ENCODE data around the gene NKD1.

Gene NKD1

GRCh38 chr16:50567651-50568050 lies 19.5 kb downstream of the NKD1 start:
- ChIA-PET CTCF (no interaction called here), POLR2A (no interaction called here)
- TF ChIP-seq HDGF (IDR thresholded peaks at IDR 0.05; ENCODE audit: borderline replicate concordance) (no peak), BHLHE40 (IDR thresholded peaks at IDR 0.05; ENCODE audit: borderline replicate concordance) (no peak), L3MBTL2 (conservative IDR thresholded peaks at IDR 0.05) (no peak)
- no peak for DNase-seq (ENCODE audit: extremely low spot score)

GRCh38 chr16:50568187-50568815 lies 20.1 kb downstream of the NKD1 start:
- TF ChIP-seq PKNOX1 (IDR thresholded peaks at IDR 0.05) (no peak), FOXM1 (IDR thresholded peaks at IDR 0.05; ENCODE audit: borderline replicate concordance) (no peak), CTBP1 (IDR thresholded peaks at IDR 0.05; ENCODE audit: borderline replicate concordance) (no peak), NFRKB (IDR thresholded peaks at IDR 0.05) (no peak), FOXK2 (IDR thresholded peaks at IDR 0.05) (no peak), ARNT (IDR thresholded peaks at IDR 0.05) (no peak)
- no peak for DNase-seq (ENCODE audit: extremely low spot score)
- CTCF ChIA-PET: no interaction called here
- POLR2A ChIA-PET: no interaction called here

- TF ChIP-seq TARDBP (IDR thresholded peaks at IDR 0.05) (no peak), BHLHE40 (IDR thresholded peaks at IDR 0.05; ENCODE audit: borderline replicate concordance) (no peak), L3MBTL2 (conservative IDR thresholded peaks at IDR 0.05) (no peak), NFRKB (IDR thresholded peaks at IDR 0.05) (no peak), FOXM1 (IDR thresholded peaks at IDR 0.05; ENCODE audit: borderline replicate concordance) (no peak), LEF1 (IDR thresholded peaks at IDR 0.05; ENCODE audit: borderline replicate concordance) (no peak), FOXA1 (IDR thresholded peaks at IDR 0.05) (no peak), ZNF384 (IDR thresholded peaks at IDR 0.05) (no peak), SUZ12 (IDR thresholded peaks at IDR 0.05) (no peak), ARNT (IDR thresholded peaks at IDR 0.05) (no peak), PKNOX1 (IDR thresholded peaks at IDR 0.05) (no peak), FOXK2 (IDR thresholded peaks at IDR 0.05) (no peak)
- no peak for DNase-seq (ENCODE audit: extremely low spot score)
- CTCF ChIA-PET: no interaction called here
- POLR2A ChIA-PET: no interaction called here
Observed at GRCh38 chr16:50570354-50570753, 22.2 kb downstream of the NKD1 start.

GRCh38 chr16:50570808-50571598 lies 22.8 kb downstream of the NKD1 start:
- no peak for DNase-seq (ENCODE audit: extremely low spot score)
- ChIA-PET POLR2A (no interaction called here), CTCF (no interaction called here)
- TF ChIP-seq FOXM1 (IDR thresholded peaks at IDR 0.05; ENCODE audit: borderline replicate concordance) (no peak), HDGF (IDR thresholded peaks at IDR 0.05; ENCODE audit: borderline replicate concordance) (no peak), NFRKB (IDR thresholded peaks at IDR 0.05) (no peak), CTBP1 (IDR thresholded peaks at IDR 0.05; ENCODE audit: borderline replicate concordance) (no peak)

DNA sequence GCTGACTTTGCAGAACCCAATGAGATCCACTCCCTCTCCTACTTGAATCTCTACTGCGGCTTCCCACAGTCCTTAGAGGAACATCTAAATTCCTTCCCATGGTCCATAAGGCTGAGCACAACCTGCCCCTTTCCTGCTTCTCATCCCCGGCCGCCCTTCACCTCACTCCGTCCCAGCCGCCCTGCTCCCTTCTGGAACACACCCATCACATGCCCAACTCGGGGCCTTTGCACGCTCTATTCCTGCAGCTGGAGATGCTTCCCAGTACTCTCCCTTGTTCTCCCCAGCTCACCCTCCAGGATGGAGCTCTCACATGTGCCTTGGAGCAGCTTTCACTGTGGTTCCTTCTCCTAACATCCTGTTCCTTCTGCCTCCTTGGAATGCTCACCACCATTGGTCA lies 23.6 kb downstream of the NKD1 start:
- no peak for TF ChIP-seq FOXA1 (IDR thresholded peaks at IDR 0.05)
- TF ChIP-seq L3MBTL2 (conservative IDR thresholded peaks at IDR 0.05): no peak
- no peak for TF ChIP-seq HDGF (IDR thresholded peaks at IDR 0.05; ENCODE audit: borderline replicate concordance)
- TF ChIP-seq ZNF384 (IDR thresholded peaks at IDR 0.05): no peak
- no peak for TF ChIP-seq NFRKB (IDR thresholded peaks at IDR 0.05)
- TF ChIP-seq FOXK2 (IDR thresholded peaks at IDR 0.05): no peak
- TF ChIP-seq PKNOX1 (IDR thresholded peaks at IDR 0.05): no peak
- TF ChIP-seq CTBP1 (IDR thresholded peaks at IDR 0.05; ENCODE audit: borderline replicate concordance): no peak
- no peak for DNase-seq (ENCODE audit: extremely low spot score)
- ChIA-PET CTCF (no interaction called here), POLR2A (no interaction called here)

GRCh38 chr16:50572700-50573099 lies 24.5 kb downstream of the NKD1 start:
- CTCF ChIA-PET: no interaction called here
- no peak for DNase-seq (ENCODE audit: extremely low spot score)
- POLR2A ChIA-PET: no interaction called here
- TF ChIP-seq SP1 (IDR thresholded peaks at IDR 0.05): no peak
- no peak for TF ChIP-seq ARNT (IDR thresholded peaks at IDR 0.05)
- TF ChIP-seq ZNF384 (IDR thresholded peaks at IDR 0.05): no peak
- no peak for TF ChIP-seq FOXA1 (IDR thresholded peaks at IDR 0.05)
- TF ChIP-seq NFRKB (IDR thresholded peaks at IDR 0.05): no peak
- no peak for TF ChIP-seq TARDBP (IDR thresholded peaks at IDR 0.05)
- TF ChIP-seq PKNOX1 (IDR thresholded peaks at IDR 0.05): no peak
- no peak for TF ChIP-seq SUZ12 (IDR thresholded peaks at IDR 0.05)
- TF ChIP-seq FOXM1 (IDR thresholded peaks at IDR 0.05; ENCODE audit: borderline replicate concordance): no peak
- TF ChIP-seq ELF4 (IDR thresholded peaks at IDR 0.05): no peak
- TF ChIP-seq CTBP1 (IDR thresholded peaks at IDR 0.05; ENCODE audit: borderline replicate concordance): no peak
- no peak for TF ChIP-seq LEF1 (IDR thresholded peaks at IDR 0.05; ENCODE audit: borderline replicate concordance)
- TF ChIP-seq BHLHE40 (IDR thresholded peaks at IDR 0.05; ENCODE audit: borderline replicate concordance): no peak
- no peak for TF ChIP-seq HDGF (IDR thresholded peaks at IDR 0.05; ENCODE audit: borderline replicate concordance)
- no peak for TF ChIP-seq FOXK2 (IDR thresholded peaks at IDR 0.05)
- no peak for TF ChIP-seq L3MBTL2 (conservative IDR thresholded peaks at IDR 0.05)
